ENCODE data around the gene FBF1.
"Not testable (repeated sequence)": the region's sequence is repeated elsewhere in the genome, so short reads cannot be mapped to it uniquely, and the experiment has no call there.

Gene FBF1

GRCh38 chr17:75873587-75874322, 67.1 kb downstream of the FBF1 start:
- TF ChIP-seq, protein P1, sequence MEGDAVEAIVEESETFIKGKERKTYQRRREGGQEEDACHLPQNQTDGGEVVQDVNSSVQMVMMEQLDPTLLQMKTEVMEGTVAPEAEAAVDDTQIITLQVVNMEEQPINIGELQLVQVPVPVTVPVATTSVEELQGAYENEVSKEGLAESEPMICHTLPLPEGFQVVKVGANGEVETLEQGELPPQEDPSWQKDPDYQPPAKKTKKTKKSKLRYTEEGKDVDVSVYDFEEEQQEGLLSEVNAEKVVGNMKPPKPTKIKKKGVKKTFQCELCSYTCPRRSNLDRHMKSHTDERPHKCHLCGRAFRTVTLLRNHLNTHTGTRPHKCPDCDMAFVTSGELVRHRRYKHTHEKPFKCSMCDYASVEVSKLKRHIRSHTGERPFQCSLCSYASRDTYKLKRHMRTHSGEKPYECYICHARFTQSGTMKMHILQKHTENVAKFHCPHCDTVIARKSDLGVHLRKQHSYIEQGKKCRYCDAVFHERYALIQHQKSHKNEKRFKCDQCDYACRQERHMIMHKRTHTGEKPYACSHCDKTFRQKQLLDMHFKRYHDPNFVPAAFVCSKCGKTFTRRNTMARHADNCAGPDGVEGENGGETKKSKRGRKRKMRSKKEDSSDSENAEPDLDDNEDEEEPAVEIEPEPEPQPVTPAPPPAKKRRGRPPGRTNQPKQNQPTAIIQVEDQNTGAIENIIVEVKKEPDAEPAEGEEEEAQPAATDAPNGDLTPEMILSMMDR (IDR thresholded peaks at IDR 0.05; ENCODE audit: borderline replicate concordance, insufficient read depth, low read depth, low read length) = no peak
- no peak overlapping the region for H3K4me3 ChIP-seq (ENCODE audit: low read depth, low read length)

DNA sequence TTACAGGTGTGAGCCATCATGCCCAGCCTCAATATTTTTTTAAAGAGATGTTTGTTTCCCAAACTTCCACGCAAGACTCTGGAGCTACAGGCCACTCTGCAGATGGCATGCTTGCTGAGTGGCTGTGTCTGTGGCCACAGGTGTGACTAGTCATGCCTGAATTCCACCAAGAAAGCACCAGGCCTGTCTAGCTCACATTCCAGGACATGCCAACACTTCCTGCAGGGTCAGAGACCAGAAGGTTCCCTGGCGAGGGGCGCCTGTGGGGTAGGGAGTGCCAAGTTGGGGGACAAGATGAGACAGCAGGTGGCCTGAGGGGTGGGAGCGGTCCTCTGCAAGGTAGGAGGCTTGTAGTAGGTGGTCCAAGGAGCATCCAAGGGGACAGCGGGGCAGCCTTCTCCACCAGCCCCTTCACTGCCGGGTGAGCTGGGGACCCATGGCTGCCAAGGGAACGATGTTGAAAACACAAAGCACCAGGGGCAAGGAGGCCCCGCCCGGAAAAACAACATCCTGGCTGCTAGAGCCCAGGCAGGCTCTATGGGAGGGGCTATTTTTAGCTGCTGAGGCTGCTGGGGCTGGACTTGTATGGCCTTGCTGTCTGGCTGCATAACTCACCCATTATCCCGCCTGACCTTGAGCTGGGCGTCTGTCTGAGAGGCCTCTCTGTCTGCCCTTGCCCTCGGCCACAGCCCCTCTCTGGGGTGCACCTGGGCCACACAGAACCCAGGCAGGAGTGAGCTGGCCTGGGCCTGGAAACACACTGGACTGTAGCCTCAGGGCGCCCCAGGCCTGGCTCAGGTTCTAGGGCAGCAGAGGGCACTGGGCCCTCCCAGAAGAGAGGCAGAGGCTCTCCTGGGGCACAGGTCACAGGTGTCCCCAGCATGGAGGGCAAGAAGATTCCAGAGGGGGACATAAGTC, 68.1 kb downstream of the FBF1 start:
- TF ChIP-seq, protein P1 (IDR thresholded peaks at IDR 0.05; ENCODE audit: borderline replicate concordance, insufficient read depth, low read depth, low read length) = no peak
- H3K4me3 ChIP-seq (ENCODE audit: low read depth, low read length) = no peak overlapping the region

GRCh38 chr17:75870228-75870627, 70.6 kb downstream of the FBF1 start:
- not testable (repeated sequence) for H3K4me3 ChIP-seq (ENCODE audit: low read depth, low read length)

DNA sequence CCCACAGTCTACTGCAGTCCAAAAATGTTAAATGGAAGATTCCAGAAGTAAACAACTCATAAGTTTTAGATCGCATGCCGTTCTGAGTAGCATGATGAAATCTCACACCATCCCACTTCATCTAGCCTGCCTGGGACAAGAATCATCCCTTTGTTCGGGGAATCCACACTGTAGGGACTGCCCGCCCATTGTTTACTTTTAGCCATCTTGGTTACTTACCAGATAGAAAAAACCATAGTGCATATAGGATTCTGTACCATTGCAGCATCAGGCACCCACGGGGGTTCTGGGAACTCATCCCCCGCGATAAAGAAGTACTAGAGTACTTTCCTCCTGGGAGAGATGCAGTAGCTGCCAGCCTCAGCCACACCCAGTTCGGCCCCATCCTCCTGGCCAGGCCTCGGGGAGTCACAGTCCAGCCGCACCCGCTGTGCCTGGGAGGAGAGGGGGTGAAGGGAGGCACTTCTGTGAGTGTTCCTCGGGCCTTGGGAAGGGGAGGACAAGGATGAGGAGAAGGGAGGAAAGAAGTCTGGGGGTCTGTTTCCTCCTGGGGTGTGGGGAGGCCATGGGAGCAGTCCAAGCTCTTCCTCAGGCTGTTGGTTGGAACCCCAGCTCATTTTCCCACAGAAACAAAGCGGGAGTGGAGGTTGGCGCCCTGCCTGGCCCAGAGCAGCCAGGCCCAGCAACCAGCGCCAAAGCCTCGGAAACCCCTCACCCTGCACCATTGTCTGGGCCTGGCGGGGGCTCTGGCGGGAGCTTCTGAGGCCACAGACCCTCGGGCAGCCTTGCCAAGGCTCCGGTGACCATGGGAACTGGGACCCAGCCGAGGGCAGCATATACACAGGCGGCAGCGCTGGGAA, 71.3 kb downstream of the FBF1 start:
- TF ChIP-seq, protein P1 (IDR thresholded peaks at IDR 0.05; ENCODE audit: borderline replicate concordance, insufficient read depth, low read depth, low read length) = no peak
- no peak overlapping the region for H3K4me3 ChIP-seq (ENCODE audit: low read depth, low read length)

- not testable (repeated sequence) for H3K4me3 ChIP-seq (ENCODE audit: low read depth, low read length)
These were observed 72.0 kb downstream of the FBF1 start for GRCh38 chr17:75868730-75869281.

DNA sequence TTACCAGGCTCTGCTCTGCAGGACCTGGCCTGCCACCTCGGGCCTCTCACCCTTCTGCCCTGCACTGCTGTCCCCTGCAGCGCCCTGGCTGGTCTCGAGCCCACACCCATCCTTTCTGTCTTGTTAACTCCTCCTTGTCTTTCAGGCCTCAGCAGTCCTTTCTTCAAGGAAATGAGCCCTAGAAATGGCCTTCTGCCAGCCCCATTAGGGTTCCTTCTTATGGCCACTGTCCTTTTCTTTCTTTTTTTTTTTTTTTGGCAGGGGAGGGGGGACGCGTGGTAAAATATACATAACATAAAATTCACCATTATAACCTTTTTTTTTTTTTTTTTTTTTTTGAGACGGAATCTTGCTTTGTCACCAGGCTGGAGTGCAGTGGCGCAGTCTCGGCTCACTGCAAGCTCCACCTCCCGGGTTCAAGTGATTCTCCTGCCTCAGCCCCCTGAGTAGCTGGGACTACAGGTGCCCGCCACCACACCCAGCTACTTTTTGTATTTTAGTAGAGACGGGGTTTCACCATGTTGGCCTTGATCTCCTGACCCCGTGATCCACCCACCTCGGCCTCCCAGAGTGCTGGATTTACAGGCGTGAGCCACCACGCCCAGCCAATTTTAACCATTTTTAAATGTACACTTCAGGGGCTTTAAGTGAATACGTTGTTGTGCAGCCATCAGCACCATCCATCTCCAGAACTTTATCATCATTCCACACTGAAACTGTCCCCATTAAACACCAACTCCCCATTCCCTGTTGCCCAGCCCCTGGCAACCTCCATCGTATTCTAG, 75.2 kb downstream of the FBF1 start:
- not testable (repeated sequence) for H3K4me3 ChIP-seq (ENCODE audit: low read depth, low read length)

GRCh38 chr17:75864887-75865286, 76.0 kb downstream of the FBF1 start:
- not testable (repeated sequence) for H3K4me3 ChIP-seq (ENCODE audit: low read depth, low read length)

DNA sequence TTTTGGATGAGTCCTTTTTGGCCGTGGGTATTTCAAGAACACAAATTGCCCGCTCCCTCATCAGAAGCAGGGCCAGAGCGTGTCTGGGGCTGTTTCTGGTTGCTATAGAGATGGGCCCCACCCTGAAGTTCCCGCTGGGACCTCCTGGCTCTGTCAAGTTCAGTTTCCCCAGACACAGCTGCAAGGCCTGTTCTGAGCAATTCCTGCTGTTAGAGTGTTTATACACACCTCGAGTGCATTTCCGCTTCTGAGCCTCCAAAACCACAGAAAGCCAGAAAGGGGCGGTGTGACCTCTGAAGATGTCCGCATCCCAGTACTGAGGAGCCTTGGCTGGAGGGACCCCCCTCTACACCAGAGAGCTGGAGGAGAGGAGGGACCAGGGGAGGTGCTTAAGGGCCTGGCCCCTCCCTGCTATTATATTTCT, 76.4 kb downstream of the FBF1 start:
- TF ChIP-seq, protein P1 (IDR thresholded peaks at IDR 0.05; ENCODE audit: borderline replicate concordance, insufficient read depth, low read depth, low read length) = no peak
- no peak overlapping the region for H3K4me3 ChIP-seq (ENCODE audit: low read depth, low read length)

All from GM12875 (cell line).